Thyroid gland (tissue), 4 donors: ENCODE results near the gene LRRC58. TPM values are rescaled to one million over a fixed set of nuclear protein-coding genes. Genes with fewer than 3 reads are reported as not detected.
"Not testable (repeated sequence)": the region's sequence is repeated elsewhere in the genome, so short reads cannot be mapped to it uniquely, and the experiment has no call there.

Experiments used
- DNase-seq, 2 donors: peaks; one replicate each; pipeline ENCODE4 v3.0.0-alpha.2; 2019
- H3K27ac ChIP-seq, 3 donors: fragments of 200-600 bp; sonication (generic); 1 replicate in 2 of 3; 2 replicates in 1 of 3; pipeline ENCODE4 v1.5.1; 2016 to 2019; ENCODE audit warnings: mild to moderate bottlenecking in 1 of 3, moderate library complexity in 1 of 3
- H3K27me3 ChIP-seq: fragments of 200-600 bp; sonication (generic); one replicate; pipeline ENCODE4 v1.5.1; 2019
- H3K36me3 ChIP-seq, 2 donors: fragments of 200-600 bp; sonication (generic); one replicate each; pipeline ENCODE4 v1.5.1; 2016 to 2019
- H3K4me1 ChIP-seq, 2 donors: fragments of 200-600 bp; sonication (generic); one replicate each; pipeline ENCODE4 v1.5.1; 2017 to 2019
- H3K4me3 ChIP-seq, 3 donors: fragments of 200-600 bp; sonication (generic); replicated peaks in 1 of 3; 1 replicate in 2 of 3; 2 replicates in 1 of 3; pipeline ENCODE4 v1.5.1; 2016; ENCODE audit warnings: mild to moderate bottlenecking in 1 of 3
- H3K9me3 ChIP-seq: fragments of 200-600 bp; sonication (generic); one replicate; pipeline ENCODE4 v1.5.1; 2017
- POLR2A ChIP-seq, 2 donors: fragments of 450-650 bp; IDR thresholded peaks; one replicate each; pipeline ENCODE4 v1.6.1; 2017; ENCODE audit warnings: antibody characterized with exemption in 2 of 2, mild to moderate bottlenecking in 2 of 2, moderate library complexity in 1 of 2
- WGBS, 2 donors: methylation state at CpG; one replicate each; pipeline ENCODE4 v1.1.5; 2017; 5-methylcytosine and 5-hydroxymethylcytosine counted together
- intact Hi-C: fragments of 100-400 bp; cut with DNase I; formaldehyde crosslinking; loops from one replicate; pipeline ENCODE4 v1.15.1; 2023
- total RNA-seq, 4 donors: library from RNA; depleted of rRNA; stranded (reverse); fragments of >200 nt; gene quantifications; one replicate each; pipeline ENCODE4 v1.2.3, GENCODE V29; 2016
- TF ChIP-seq, protein P1 (sequence below), 6 experiments: fragments of 200-600 bp in 3 of 6; fragments of 450-650 bp in 3 of 6; sonication (generic) in 3 of 6; IDR thresholded peaks; one replicate each; pipeline ENCODE4 v1.5.1; 2016 to 2019; ENCODE audit warnings: antibody characterized with exemption in 6 of 6, mild to moderate bottlenecking in 2 of 6, inconsistent platforms in 1 of 6, moderate library complexity in 1 of 6

LRRC58 gene
- total RNA-seq, 4 donors from 2014 or later: 40.3 to 52.4 (median 44.6) TPM

DNA sequence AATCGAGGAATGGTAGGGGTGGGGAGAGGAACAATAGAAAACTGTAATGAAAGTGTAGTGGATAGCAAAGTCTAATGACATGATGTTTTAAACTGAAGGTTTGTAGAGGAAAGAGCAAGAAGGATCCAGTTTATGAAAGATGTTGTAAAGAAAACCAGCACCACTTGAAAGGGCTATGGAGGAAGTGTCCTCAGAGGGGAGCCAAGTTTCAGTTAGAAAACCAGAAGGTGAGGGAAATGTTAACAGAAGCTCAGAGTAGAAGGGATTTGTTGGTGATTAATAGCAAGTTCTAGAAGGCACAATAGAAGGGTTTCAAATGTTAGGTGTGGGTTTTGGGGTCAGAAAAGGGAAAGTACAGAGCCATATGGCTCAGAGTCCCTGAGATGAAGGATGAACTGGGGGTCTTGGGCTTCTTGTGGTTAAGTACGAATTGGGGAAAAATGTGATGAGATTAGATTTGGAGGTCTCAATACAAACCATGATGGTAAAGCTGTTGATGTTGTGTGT, 33.8 kb upstream of the LRRC58 start:
- TF ChIP-seq, protein P1, sequence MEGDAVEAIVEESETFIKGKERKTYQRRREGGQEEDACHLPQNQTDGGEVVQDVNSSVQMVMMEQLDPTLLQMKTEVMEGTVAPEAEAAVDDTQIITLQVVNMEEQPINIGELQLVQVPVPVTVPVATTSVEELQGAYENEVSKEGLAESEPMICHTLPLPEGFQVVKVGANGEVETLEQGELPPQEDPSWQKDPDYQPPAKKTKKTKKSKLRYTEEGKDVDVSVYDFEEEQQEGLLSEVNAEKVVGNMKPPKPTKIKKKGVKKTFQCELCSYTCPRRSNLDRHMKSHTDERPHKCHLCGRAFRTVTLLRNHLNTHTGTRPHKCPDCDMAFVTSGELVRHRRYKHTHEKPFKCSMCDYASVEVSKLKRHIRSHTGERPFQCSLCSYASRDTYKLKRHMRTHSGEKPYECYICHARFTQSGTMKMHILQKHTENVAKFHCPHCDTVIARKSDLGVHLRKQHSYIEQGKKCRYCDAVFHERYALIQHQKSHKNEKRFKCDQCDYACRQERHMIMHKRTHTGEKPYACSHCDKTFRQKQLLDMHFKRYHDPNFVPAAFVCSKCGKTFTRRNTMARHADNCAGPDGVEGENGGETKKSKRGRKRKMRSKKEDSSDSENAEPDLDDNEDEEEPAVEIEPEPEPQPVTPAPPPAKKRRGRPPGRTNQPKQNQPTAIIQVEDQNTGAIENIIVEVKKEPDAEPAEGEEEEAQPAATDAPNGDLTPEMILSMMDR (IDR thresholded peaks at IDR 0.05): no peak
- TF ChIP-seq POLR2A (IDR thresholded peaks at IDR 0.05): no peak

DNA sequence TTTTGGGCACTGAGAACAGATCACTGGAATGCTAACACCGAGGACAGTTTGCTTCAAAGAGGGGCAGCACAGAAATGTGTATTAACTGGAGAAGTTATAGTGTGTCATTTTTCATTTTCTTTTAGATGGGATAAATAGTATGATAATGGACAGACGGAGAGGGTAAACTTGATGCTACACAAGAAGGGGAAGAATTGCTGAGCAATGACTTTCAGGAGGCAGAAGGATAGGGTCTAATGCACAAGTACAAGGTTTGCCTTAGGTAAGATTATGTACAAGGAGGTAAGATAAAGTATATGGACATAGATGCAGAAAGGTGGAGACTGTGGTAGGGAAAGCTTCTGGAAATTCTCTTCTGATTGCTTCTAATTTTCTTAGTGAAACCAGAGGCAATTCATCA, 32.3 kb upstream of the LRRC58 start:
- Histone ChIP-seq H3K9me3 (no peaks in the 10 kb centered on the region), H3K27ac (no peak overlapping the region), H3K36me3 (no peaks in the 10 kb centered on the region), H3K4me1 (no peaks in the 10 kb centered on the region), H3K4me3 (no peak overlapping the region), H3K27me3 (no peaks in the 10 kb centered on the region)
- intact Hi-C loops: no loop called here
- WGBS, 2 donors: 81 to 86% methylated on average over 2 of the region's 2 CpGs
- no peak for DNase-seq
- TF ChIP-seq, protein P1 (IDR thresholded peaks at IDR 0.05): no peak
- no peak for TF ChIP-seq POLR2A (IDR thresholded peaks at IDR 0.05)

More for the DNA sequence above, 33.8 kb upstream of the LRRC58 start:
- intact Hi-C loops: no loop called here
- no peak overlapping the region for H3K27ac ChIP-seq
- 85 to 87% methylated on average over 2 of the region's 2 CpGs for WGBS, 2 donors
- H3K36me3 ChIP-seq: no peaks in the 10 kb centered on the region
- no peaks in the 10 kb centered on the region for H3K27me3 ChIP-seq
- H3K4me1 ChIP-seq: no peaks in the 10 kb centered on the region
- no peaks in the 10 kb centered on the region for H3K9me3 ChIP-seq
- no peak for DNase-seq
- no peak overlapping the region for H3K4me3 ChIP-seq

DNA sequence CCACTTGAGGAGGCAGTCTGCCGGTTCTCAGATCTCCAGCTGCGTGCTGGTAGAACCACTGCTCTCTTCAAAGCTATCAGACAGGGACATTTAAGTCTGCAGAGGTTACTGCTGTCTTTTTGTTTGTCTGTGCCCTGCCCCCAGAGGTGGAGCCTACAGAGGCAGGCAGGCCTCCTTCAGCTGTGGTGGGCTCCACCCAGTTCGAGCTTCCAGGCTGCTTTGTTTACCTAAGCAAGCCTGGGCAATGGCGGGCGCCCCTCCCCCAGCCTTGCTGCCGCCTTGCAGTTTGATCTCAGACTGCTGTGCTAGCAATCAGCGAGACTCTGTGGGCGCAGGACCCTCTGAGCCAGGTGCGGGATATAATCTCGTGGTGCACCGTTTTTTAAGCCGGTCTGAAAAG, 28.8 kb upstream of the LRRC58 start:
- H3K36me3 ChIP-seq, H3K4me1 ChIP-seq, H3K4me3 ChIP-seq, H3K27me3 ChIP-seq, H3K27ac ChIP-seq, intact Hi-C loops, H3K9me3 ChIP-seq, DNase-seq: not testable (repeated sequence)
- WGBS, 2 donors: 65 to 79% methylated on average over 8 to 9 of the region's 12 CpGs

DNA sequence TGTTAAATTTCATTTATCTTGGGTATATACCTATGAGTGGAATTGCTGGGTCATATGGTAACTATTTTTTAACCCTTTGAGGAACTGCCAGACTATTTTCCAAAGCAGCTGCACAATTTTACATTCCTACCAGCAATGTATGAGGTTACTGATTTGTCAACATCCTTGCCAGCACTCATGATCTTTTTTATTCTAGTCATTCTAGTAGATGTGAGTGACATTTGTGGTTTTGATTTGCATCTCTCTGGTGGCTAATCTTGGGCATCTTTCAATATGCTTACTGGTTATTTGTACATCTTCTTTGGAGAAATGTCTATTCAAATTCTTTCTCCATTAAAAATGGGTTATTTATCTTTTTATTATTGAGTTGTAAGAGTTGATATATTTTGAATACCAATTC, 21.3 kb upstream of the LRRC58 start:
- H3K4me3 ChIP-seq: no peak overlapping the region
- H3K27me3 ChIP-seq: no peaks in the 10 kb centered on the region
- H3K36me3 ChIP-seq: no peaks in the 10 kb centered on the region
- TF ChIP-seq, protein P1 (IDR thresholded peaks at IDR 0.05): no peak
- no peak for TF ChIP-seq POLR2A (IDR thresholded peaks at IDR 0.05)
- no peak for DNase-seq
- no peaks in the 10 kb centered on the region for H3K4me1 ChIP-seq
- intact Hi-C loops: no loop called here
- no peak overlapping the region for H3K27ac ChIP-seq
- no peaks in the 10 kb centered on the region for H3K9me3 ChIP-seq

DNA sequence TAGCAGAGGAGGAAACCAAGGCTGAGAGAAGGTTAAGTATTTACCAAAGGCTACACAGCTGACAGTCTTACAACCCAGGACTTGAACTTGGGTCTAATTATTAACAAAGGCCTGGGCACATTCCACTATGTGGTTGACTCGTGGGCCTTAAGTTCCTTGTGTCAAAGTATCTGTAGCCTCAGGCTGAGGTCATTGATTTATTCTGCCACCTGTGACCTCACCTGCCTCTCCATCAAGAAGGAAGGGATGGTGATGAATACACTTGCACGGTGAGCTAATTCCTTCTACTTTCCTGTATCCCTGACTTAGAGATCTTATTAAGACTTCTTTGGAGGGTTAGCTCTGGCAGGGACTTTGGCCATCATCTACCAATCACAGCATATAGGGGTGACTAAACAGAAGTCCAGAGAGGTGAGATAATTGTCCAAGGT, 19.9 kb upstream of the LRRC58 start:
- TF ChIP-seq POLR2A (IDR thresholded peaks at IDR 0.05): no peak
- TF ChIP-seq, protein P1 (IDR thresholded peaks at IDR 0.05): no peak

DNA sequence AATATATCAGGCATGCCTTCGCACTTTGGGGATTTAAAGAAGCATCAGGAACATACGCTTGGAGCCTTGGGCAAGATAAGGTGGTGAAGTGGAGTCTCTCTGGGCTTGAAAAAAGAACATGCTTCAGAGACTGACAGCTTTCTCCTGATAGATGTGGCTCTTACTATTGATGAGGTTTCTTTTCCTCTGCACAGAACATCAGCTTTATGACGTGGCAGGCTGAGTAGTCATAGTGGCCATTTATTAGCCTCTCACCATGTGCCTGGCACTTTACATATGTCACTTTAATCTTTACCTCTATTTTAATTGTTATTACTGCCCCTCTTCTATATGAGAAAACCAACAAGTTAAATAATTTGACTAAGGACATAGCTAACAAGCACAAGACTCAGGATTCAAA, 19.0 kb upstream of the LRRC58 start:
- Histone ChIP-seq H3K4me1 (no peaks in the 10 kb centered on the region), H3K36me3 (no peaks in the 10 kb centered on the region), H3K4me3 (no peak overlapping the region), H3K9me3 (no peaks in the 10 kb centered on the region), H3K27ac (no peak overlapping the region), H3K27me3 (no peaks in the 10 kb centered on the region)
- intact Hi-C loops: no loop called here
- DNase-seq: no peak
- TF ChIP-seq POLR2A (IDR thresholded peaks at IDR 0.05): no peak
- TF ChIP-seq, protein P1 (IDR thresholded peaks at IDR 0.05): no peak
- 83 to 84% methylated on average over 3 of the region's 3 CpGs for WGBS, 2 donors

More for the DNA sequence above, 19.9 kb upstream of the LRRC58 start:
- WGBS, 2 donors: 51 to 64% methylated on average over 2 of the region's 2 CpGs
- intact Hi-C loops: no loop called here
- Histone ChIP-seq H3K36me3 (no peaks in the 10 kb centered on the region), H3K4me1 (no peaks in the 10 kb centered on the region), H3K27ac (no peak overlapping the region), H3K9me3 (no peaks in the 10 kb centered on the region), H3K4me3 (no peak overlapping the region), H3K27me3 (no peaks in the 10 kb centered on the region)
- no peak for DNase-seq
